Muscle layer of duodenum (tissue), 2 donors: ENCODE measurements around the gene OSM.
"Not testable (repeated sequence)": the region's sequence is repeated elsewhere in the genome, so short reads cannot be mapped to it uniquely, and the experiment has no call there.

Experiments
- H3K27ac ChIP-seq: one replicate; pipeline ENCODE4 v1.7.0; 2013; ENCODE audit warnings: mild to moderate bottlenecking, low read length
- H3K27me3 ChIP-seq: one replicate; pipeline ENCODE4 v1.7.0; 2013; ENCODE audit warnings: low read depth, mild to moderate bottlenecking, control low read depth, low read length
- H3K36me3 ChIP-seq, 2 donors: one replicate each; pipeline ENCODE4 v1.7.0; 2013; ENCODE audit warnings: low read length in 2 of 2, control low read depth in 1 of 2, mild to moderate bottlenecking in 1 of 2; ENCODE audit not compliant: insufficient read depth in 2 of 2, control insufficient read depth in 1 of 2
- H3K4me1 ChIP-seq, 2 donors: one replicate each; pipeline ENCODE4 v1.7.0; 2013; ENCODE audit warnings: low read length in 2 of 2, mild to moderate bottlenecking in 2 of 2, control low read depth in 1 of 2, moderate library complexity in 1 of 2; ENCODE audit not compliant: insufficient read depth in 2 of 2, control insufficient read depth in 1 of 2
- H3K4me3 ChIP-seq, 2 donors: one replicate each; pipeline ENCODE4 v1.7.0; 2013; ENCODE audit warnings: low read length in 2 of 2, low read depth in 1 of 2, mild to moderate bottlenecking in 1 of 2
- H3K9me3 ChIP-seq, 2 donors: one replicate each; pipeline ENCODE4 v1.7.0; 2013; ENCODE audit warnings: low read length in 2 of 2, control low read depth in 1 of 2, mild to moderate bottlenecking in 1 of 2; ENCODE audit not compliant: control insufficient read depth in 1 of 2
- donor health status: healthy.

The OSM gene

GRCh38 chr22:30238661-30239487 is 27.8 kb downstream of the OSM start:
- Histone ChIP-seq H3K27me3 (peaks cover 4% of the 10 kb centered on the region), H3K27ac (no peak overlapping the region), H3K9me3 (no peaks in the 10 kb centered on the region), H3K4me3 (no peak overlapping the region), H3K36me3 (peaks cover 0 to 6% of the 10 kb centered on the region in 2 donors), H3K4me1 (no peaks in the 10 kb centered on the region)

GRCh38 chr22:30238136-30238535 is 28.5 kb downstream of the OSM start:
- Histone ChIP-seq H3K4me1 (no peaks in the 10 kb centered on the region), H3K9me3 (no peaks in the 10 kb centered on the region), H3K36me3 (peaks cover 0 to under 1% of the 10 kb centered on the region in 2 donors), H3K27me3 (no peaks in the 10 kb centered on the region), H3K27ac (no peak overlapping the region), H3K4me3 (no peak overlapping the region)

GRCh38 chr22:30236875-30237274 is 29.8 kb downstream of the OSM start:
- no peaks in the 10 kb centered on the region for H3K9me3 ChIP-seq
- no peaks in the 10 kb centered on the region for H3K36me3 ChIP-seq
- peaks cover 5% of the 10 kb centered on the region for H3K27me3 ChIP-seq
- H3K27ac ChIP-seq = no peak overlapping the region
- H3K4me3 ChIP-seq = no peak overlapping the region
- H3K4me1 ChIP-seq = no peaks in the 10 kb centered on the region

GRCh38 chr22:30235687-30236170 is 30.9 kb downstream of the OSM start:
- H3K4me3 ChIP-seq = no peak overlapping the region
- peaks cover 5% of the 10 kb centered on the region for H3K27me3 ChIP-seq
- no peaks in the 10 kb centered on the region for H3K4me1 ChIP-seq
- H3K27ac ChIP-seq = no peak overlapping the region
- no peaks in the 10 kb centered on the region for H3K36me3 ChIP-seq
- H3K9me3 ChIP-seq = no peaks in the 10 kb centered on the region

GRCh38 chr22:30234786-30235470 is 31.7 kb downstream of the OSM start:
- Histone ChIP-seq H3K4me3 (no peak overlapping the region), H3K27ac (no peak overlapping the region), H3K27me3 (peaks cover 5% of the 10 kb centered on the region)

GRCh38 chr22:30234325-30234724 is 32.3 kb downstream of the OSM start:
- H3K27me3 ChIP-seq, H3K36me3 ChIP-seq, H3K9me3 ChIP-seq, H3K4me3 ChIP-seq, H3K27ac ChIP-seq, H3K4me1 ChIP-seq: not testable (repeated sequence)

More at GRCh38 chr22:30234786-30235470, 31.7 kb downstream of the OSM start:
- Histone ChIP-seq H3K36me3 (no peaks in the 10 kb centered on the region), H3K4me1 (no peaks in the 10 kb centered on the region), H3K9me3 (no peaks in the 10 kb centered on the region)

GRCh38 chr22:30233582-30233981 is 33.1 kb downstream of the OSM start:
- peaks cover 5% of the 10 kb centered on the region for H3K27me3 ChIP-seq
- no peak overlapping the region for H3K27ac ChIP-seq
- H3K9me3 ChIP-seq = no peaks in the 10 kb centered on the region
- H3K4me3 ChIP-seq = no peak overlapping the region
- no peaks in the 10 kb centered on the region for H3K4me1 ChIP-seq
- H3K36me3 ChIP-seq = no peaks in the 10 kb centered on the region

GRCh38 chr22:30232716-30233218 is 33.9 kb downstream of the OSM start:
- peaks cover 5% of the 10 kb centered on the region for H3K27me3 ChIP-seq
- no peaks in the 10 kb centered on the region for H3K4me1 ChIP-seq
- H3K27ac ChIP-seq = no peak overlapping the region
- H3K9me3 ChIP-seq = no peaks in the 10 kb centered on the region
- H3K4me3 ChIP-seq = no peak overlapping the region
- H3K36me3 ChIP-seq = no peaks in the 10 kb centered on the region

GRCh38 chr22:30230787-30231461 is 35.7 kb downstream of the OSM start:
- Histone ChIP-seq H3K9me3 (no peaks in the 10 kb centered on the region), H3K4me3 (no peak overlapping the region), H3K36me3 (no peaks in the 10 kb centered on the region), H3K27ac (no peak overlapping the region), H3K27me3 (peaks cover 5% of the 10 kb centered on the region), H3K4me1 (no peaks in the 10 kb centered on the region)

- Histone ChIP-seq H3K4me3 (no peak overlapping the region), H3K9me3 (no peaks in the 10 kb centered on the region), H3K4me1 (no peaks in the 10 kb centered on the region), H3K27me3 (peaks cover 5% of the 10 kb centered on the region), H3K36me3 (no peaks in the 10 kb centered on the region), H3K27ac (no peak overlapping the region)
Measured at GRCh38 chr22:30230330-30230729, 36.3 kb downstream of the OSM start.
